Stimulated activated CD4-positive, alpha-beta T cell treated with anti-CD3 and anti-CD28 coated beads, Interleukin-4, amount 100 ng/mL, for 1 hour (primary cell): ENCODE measurements around the gene SURF2.
A peak's percentile ranks its signal among the peaks of the same experiment; 100 is the strongest.
"Not testable (repeated sequence)": the region's sequence is repeated elsewhere in the genome, so short reads cannot be mapped to it uniquely, and the experiment has no call there.

Experiments used
- DNase-seq: peaks from one replicate; pipeline ENCODE4 v3.0.0-alpha.2; 2020

SURF2 gene

GRCh38 chr9:133359399-133360175 lies 3.2 kb downstream of the SURF2 start:
- DNase-seq: peak; percentile 37

- no peak for DNase-seq
These were observed 4.3 kb downstream of the SURF2 start for GRCh38 chr9:133360400-133361393.

- DNase-seq: no peak
These were observed 5.2 kb downstream of the SURF2 start for GRCh38 chr9:133361507-133362092.

GRCh38 chr9:133362359-133363044 lies 6.2 kb downstream of the SURF2 start:
- no peak for DNase-seq

- DNase-seq: no peak
These were observed 10.1 kb downstream of the SURF2 start for GRCh38 chr9:133366435-133366834.

- no peak for DNase-seq
These were observed 10.9 kb downstream of the SURF2 start for GRCh38 chr9:133367221-133367620.

- DNase-seq: no peak
These were observed 11.4 kb downstream of the SURF2 start for GRCh38 chr9:133367778-133368177.

GRCh38 chr9:133368249-133368881 lies 12.0 kb downstream of the SURF2 start:
- no peak for DNase-seq

GRCh38 chr9:133369422-133369821 lies 13.1 kb downstream of the SURF2 start:
- no peak for DNase-seq

GRCh38 chr9:133369933-133370332 lies 13.6 kb downstream of the SURF2 start:
- DNase-seq: no peak

- DNase-seq: no peak
These were observed 14.3 kb downstream of the SURF2 start for GRCh38 chr9:133370685-133371084.

GRCh38 chr9:133371261-133371711 lies 14.9 kb downstream of the SURF2 start:
- DNase-seq: peak; percentile 74

GRCh38 chr9:133372144-133372543 lies 15.8 kb downstream of the SURF2 start:
- no peak for DNase-seq

- no peak for DNase-seq
These were observed 18.3 kb downstream of the SURF2 start for GRCh38 chr9:133374612-133375115.

- no peak for DNase-seq
These were observed 18.9 kb downstream of the SURF2 start for GRCh38 chr9:133375116-133375723.

GRCh38 chr9:133375724-133376654 lies 19.6 kb downstream of the SURF2 start, which contains the start of the genes STKLD1 and SURF4:
Gene STKLD1, plus strand, starts transcription at chr9:133376366. Its CDS starts 108 bp downstream, at chr9:133376474.
Gene SURF4, minus strand, starts transcription at chr9:133376060. Its CDS starts 91 bp downstream, at chr9:133375969.
- DNase-seq: peak; percentile 96

GRCh38 chr9:133377280-133377679 lies 20.9 kb downstream of the SURF2 start:
- not testable (repeated sequence) for DNase-seq

GRCh38 chr9:133377721-133378216 lies 21.4 kb downstream of the SURF2 start:
- DNase-seq: no peak

- DNase-seq: no peak
These were observed 22.1 kb downstream of the SURF2 start for GRCh38 chr9:133378408-133378962.
